Activated naive CD4-positive, alpha-beta T cell treated with anti-CD3 and anti-CD28 coated beads, Interleukin-2, amount 50 U/mL, for 16 hours (primary cell): ENCODE measurements around the gene ALAS1.
"Not testable (repeated sequence)": the region's sequence is repeated elsewhere in the genome, so short reads cannot be mapped to it uniquely, and the experiment has no call there.

Experiments
- DNase-seq: peaks from one replicate; pipeline ENCODE4 v3.0.0-alpha.2; 2020

ALAS1 gene

GRCh38 chr3:52177701-52178042 is 20.3 kb upstream of the ALAS1 start:
- DNase-seq, result no peak

DNA sequence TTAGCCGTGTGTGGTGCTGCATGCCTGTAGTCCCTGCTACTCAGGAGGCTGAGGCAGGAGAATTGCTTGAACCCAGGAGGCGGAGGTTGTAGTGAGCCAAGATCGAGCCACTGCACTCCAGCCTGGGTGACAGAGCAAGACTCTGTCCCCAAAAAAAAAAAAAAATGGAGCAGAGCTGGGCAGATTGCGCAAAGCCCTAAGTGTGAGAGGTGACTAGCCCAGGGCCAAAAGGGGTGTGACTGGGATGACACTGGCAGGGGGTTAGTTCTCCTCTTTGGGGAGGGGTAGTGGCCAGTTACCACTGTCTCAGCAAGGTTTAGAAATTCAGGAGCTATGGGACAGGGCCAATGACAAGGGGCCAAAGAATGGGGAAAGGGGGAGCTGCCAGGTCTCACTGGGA is 19.8 kb upstream of the ALAS1 start:
- DNase-seq, result not testable (repeated sequence)

- DNase-seq, result no peak
Measured at GRCh38 chr3:52178537-52178936, 19.4 kb upstream of the ALAS1 start.

DNA sequence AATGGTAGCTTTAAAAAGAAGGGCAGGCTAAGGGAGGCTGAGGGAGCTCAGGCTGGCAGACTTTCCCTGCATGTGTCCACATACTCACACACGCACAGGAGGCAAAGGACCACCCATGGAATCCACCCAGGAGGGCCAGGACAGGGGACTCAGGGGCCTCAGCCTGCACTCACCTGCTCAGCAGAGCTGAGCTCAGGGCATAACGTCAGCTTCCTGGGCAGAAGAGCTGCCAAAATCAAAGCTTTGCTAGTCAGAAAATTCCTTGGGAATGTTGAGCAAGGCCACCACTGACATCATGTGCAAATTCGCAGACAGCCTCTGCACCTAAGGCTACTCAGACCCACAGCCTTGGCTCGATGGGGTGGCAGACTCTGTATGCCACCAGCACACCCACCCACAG is 16.4 kb upstream of the ALAS1 start:
- no peak for DNase-seq

DNA sequence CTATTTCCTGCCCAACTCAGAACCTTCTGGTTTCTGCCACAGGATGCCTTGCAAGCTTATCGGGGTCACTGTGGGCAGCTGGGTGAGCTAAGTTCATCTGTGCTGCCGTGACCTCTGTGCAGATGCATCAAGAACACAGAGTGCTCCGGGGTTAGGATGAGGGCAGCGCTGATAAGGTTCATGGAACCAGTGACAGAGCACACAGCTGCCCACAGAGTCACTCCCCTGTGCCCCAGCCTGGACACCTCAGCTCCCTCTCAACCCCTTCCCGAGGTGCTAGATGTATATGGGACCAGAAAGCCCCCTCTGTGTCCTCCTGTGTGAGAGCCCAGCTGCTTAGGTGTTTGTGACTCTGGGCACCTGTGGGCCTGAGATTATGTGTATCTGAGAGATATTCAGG is 15.8 kb upstream of the ALAS1 start:
- DNase-seq, result no peak

DNA sequence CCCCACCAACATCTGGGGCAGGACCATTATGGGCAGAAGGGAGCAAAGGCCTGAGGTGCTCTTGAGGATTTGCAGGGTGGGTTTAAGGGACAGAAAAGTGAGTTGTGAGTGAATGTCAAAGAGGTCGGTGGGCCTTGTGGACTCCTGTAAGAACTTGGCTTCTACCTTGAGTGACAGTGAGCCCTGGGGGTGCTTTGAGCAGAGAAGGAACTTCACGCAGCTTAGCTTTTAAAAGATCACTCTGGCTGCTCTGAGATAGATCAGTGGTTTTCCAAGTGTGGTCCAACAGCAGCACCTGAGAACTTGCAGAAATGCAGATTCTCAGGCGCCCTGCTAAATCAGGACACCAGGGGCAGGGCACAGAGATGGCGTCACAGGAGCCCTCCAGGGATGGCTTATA is 15.3 kb upstream of the ALAS1 start:
- DNase-seq, result no peak

- DNase-seq, result no peak
Measured at GRCh38 chr3:52183786-52184445, 14.0 kb upstream of the ALAS1 start.

GRCh38 chr3:52184690-52185089 is 13.3 kb upstream of the ALAS1 start:
- DNase-seq, result no peak

- no peak for DNase-seq
Measured at GRCh38 chr3:52185311-52185710, 12.6 kb upstream of the ALAS1 start.

GRCh38 chr3:52185837-52186236 is 12.1 kb upstream of the ALAS1 start:
- DNase-seq, result no peak

GRCh38 chr3:52186729-52187128 is 11.2 kb upstream of the ALAS1 start:
- DNase-seq, result no peak

DNA sequence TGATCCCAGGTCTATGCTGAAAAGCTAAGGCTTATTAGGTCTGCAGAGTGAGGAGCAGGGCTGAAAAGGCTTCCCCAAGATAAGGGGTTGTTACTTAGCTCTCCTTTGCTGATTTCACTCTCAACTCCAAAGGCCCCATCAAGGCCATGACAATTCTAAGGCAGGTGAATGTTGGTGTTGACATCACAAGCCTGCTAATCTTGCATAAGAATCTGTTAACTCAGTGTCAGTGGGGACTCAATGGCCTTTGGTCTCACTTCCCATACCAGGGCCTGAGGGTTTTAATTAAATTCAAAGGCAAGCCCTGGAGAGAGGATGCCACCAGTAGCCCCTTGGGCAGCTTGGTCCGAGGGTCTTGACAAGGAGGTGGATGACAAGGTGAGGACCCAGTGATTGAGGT is 9.4 kb upstream of the ALAS1 start:
- no peak for DNase-seq

GRCh38 chr3:52190294-52191074 is 7.5 kb upstream of the ALAS1 start:
- no peak for DNase-seq

DNA sequence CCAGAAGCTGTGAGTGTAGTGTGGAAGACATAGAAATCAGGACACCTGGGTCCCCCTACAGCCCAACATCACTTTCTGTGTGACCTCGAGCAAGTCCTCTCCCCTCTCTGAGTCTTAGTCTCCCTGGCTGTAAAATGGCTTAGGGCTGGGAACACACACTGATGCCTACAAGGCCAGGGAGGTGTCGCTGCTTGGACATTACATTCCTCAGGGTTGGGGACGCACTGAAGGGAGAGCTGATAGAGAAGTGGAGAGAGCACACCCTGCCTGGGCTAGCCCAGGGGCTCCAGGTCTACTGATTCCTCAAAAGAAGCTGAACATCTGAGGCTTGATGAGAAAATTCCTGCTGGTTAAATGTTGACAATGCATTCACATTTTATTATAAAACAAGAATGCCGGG is 6.3 kb upstream of the ALAS1 start:
- DNase-seq, result no peak

DNA sequence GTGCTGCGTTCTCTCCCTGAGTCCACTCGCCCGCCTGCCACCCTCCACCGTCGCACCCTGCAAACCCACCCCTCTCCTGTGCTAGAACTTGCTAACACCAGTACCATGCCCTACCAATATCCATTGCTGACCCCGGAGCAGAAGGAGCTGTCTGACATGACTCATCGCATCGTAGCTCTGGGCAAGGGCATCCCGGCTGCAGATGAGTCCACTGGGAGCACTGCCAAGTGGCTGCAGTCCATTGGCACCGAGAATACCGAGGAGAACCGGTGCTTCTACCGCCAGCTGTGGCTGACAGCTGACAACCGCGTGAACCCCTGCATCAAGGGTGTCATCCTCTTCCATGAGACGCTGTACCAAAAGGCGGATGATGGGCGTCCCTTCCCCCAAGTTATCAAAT is 4.9 kb upstream of the ALAS1 start:
- DNase-seq, result no peak

- DNase-seq, result no peak
Measured at GRCh38 chr3:52194485-52195290, 3.3 kb upstream of the ALAS1 start.

DNA sequence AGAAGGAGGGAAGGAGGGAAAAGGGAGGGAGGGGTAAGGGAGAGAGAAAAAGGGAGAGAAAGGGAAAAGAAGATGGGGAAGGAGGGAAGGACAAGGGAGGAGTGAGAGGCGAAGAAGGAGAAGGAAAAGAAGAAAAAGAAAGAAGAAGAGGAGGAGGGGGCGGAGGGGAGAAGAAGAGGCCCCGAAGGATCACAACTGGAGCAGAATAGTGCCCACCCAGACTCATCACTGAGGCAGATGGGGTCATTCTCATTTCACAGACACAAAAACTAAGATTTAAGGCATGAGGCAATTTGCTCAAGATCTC is 2.7 kb upstream of the ALAS1 start:
- DNase-seq, result no peak

DNA sequence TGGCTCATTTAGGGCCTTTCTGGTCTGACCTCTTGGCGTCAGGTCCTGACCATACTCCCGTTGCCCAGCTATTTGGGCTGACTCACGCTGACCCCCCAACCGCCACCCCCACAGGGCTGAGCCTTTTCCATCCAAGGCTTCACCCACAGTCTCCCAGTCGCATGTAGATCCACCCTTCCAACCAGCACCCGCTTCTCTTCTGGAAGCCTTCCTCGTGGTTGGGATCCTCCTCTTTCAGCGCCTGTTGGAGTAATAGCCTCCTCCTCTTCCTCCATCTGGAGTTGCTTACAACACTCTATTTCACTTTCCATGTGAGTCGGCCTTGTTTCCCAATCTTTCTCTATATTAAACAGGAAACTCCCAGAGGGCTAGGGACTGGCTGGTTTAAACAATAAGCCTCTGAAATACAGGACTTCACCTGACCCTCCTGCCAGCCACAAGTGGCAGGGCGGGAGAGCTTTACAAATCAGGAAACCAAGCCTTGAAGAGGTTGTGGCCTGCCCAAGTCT is 2.1 kb upstream of the ALAS1 start:
- no peak for DNase-seq

DNA sequence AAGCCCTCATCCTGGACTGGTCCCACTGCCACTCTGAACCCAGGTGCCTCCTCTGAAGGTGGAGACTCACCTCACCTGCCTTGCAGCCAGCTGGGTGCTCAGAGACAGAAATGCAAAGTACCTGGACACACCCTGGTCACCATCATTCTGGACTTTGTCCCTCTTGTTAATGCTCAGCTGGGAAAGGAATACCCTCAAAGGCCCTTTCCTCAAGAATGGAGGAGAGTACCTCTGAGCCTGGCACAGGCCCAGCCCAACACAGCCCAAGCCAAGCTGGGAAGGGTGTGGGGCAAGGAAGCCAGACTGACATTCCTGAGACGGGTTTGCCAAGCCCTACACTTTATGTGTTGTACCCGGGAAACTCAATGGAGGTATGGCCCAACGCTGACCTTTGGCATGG is 983 bp upstream of the ALAS1 start:
- no peak for DNase-seq

DNA sequence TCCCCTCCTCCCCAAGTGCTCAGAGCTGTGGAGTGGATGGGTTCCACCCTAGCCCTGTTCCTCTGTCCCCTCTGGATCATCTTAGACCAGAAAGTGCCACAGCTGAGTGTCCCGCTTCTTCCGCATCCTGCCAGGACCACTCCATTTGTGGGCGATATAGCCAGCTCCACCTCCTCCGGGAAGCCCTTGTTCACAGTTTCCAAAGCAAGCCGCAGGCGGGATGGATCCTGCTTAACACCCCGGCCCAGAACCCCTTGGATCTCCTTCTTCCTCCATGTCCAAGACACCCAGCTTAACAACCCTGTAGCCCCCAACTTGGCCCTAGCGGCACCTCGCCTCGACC is 490 bp upstream of the ALAS1 start:
- no peak for DNase-seq

DNA sequence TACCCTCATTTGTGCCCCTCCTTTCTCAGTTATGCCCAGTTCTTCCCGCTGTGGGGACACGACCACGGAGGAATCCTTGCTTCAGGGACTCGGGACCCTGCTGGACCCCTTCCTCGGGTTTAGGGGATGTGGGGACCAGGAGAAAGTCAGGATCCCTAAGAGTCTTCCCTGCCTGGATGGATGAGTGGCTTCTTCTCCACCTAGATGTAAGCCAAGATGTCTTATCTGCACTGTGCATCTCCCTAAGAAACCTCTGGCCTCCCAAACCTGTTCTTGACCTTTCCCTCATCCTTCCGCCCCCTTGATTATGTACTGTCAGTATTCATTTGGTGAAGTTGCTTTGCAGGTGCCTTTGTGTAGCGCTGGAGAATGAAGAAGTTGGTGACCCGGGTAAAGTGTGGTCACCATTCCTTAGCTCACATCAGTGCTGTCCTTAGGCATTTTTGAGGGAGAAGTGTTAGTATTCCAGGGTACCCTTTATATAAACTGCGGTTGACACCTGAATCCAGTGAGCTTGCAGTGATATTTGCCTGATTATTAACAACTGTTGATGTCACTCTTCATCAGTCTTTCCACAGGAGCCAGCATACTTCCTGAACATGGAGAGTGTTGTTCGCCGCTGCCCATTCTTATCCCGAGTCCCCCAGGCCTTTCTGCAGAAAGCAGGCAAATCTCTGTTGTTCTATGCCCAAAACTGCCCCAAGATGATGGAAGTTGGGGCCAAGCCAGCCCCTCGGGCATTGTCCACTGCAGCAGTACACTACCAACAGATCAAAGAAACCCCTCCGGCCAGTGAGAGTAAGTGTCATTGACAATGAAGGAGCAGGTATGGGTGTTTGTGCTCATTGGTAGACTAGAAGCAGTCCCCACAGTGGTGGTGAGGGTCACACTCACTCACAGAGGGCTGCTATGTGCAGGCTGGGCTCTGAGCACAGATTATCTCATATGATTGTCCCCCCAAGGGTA is 966 bp downstream of the ALAS1 start:
- no peak for DNase-seq

- DNase-seq, result no peak
Measured at GRCh38 chr3:52200981-52201679, 3.2 kb downstream of the ALAS1 start.
